Measurements from ENCODE around the gene PLEKHN1. TPM values are rescaled to one million over a fixed set of nuclear protein-coding genes. Genes with fewer than 3 reads are reported as not detected.

Gene PLEKHN1, protein sequence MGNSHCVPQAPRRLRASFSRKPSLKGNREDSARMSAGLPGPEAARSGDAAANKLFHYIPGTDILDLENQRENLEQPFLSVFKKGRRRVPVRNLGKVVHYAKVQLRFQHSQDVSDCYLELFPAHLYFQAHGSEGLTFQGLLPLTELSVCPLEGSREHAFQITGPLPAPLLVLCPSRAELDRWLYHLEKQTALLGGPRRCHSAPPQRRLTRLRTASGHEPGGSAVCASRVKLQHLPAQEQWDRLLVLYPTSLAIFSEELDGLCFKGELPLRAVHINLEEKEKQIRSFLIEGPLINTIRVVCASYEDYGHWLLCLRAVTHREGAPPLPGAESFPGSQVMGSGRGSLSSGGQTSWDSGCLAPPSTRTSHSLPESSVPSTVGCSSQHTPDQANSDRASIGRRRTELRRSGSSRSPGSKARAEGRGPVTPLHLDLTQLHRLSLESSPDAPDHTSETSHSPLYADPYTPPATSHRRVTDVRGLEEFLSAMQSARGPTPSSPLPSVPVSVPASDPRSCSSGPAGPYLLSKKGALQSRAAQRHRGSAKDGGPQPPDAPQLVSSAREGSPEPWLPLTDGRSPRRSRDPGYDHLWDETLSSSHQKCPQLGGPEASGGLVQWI
- 1 to 10 TPM; 3.8 to 5.1 TPM for total RNA-seq
- 1 to 10 TPM in 1 of 6 donors, under 1 TPM in 5; 0.11 to 1.1 (median 0.49) TPM for polyA plus RNA-seq (ENCODE audit: insufficient read length in 6 of 6)
- long read RNA-seq, donor 1 = 0 reads
- long read RNA-seq, donor 2 = 0 reads
- long read RNA-seq, donor 3 = 0 reads
- long read RNA-seq, donor 4 = 0 reads
- long read RNA-seq, donor 5 = 0 reads
- long read RNA-seq, donor 6 = 0 reads
- long read RNA-seq, donor 7 = 0 reads
- long read RNA-seq, donor 8 = 0 reads
- long read RNA-seq, donor 9 = 0 reads
- long read RNA-seq, donor 10, partial matches to known transcripts = 0 of 1 reads
- long read RNA-seq, donor 10, other reads (novel, unspliced or antisense) = 1 of 1 reads
- long read RNA-seq, donor 11 = 0 reads
- long read RNA-seq, donor 12 = 0 reads

DNA sequence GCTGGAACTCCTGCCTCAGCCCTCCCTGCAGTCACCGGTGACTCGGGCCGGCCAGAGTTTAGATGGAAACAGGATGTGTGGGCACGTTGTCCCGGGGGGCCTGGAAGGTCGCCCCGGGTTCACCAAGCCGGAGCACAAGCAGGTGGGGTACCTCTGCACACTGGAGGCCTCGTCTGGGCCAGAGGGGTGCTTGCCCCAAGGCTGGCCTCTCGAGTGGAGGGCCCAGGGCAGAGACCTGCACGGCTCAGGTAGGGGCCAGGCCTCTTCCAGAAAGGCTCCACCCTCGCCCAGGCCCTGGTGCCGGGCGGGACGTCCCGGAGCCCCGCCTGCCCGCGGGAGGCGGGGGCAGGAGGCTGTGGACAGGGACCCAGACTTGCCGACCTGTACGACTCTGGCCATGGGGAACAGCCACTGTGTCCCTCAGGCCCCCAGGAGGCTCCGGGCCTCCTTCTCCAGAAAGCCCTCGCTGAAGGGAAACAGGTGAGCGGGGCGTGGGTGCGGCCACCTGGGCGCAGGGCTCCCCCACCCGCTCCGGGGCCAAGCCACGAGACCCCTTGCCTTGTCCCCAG, at the start of gene PLEKHN1:
Gene PLEKHN1 (plus strand): TSS at position 348 of the 569 bp plus-strand sequence. CDS start 50 bp downstream, at position 398.
- peaks cover 12 to 60% of the 10 kb centered on the region in 2 donors for H3K27me3 ChIP-seq
- H3K27ac ChIP-seq = peak within 1 kb of the TSS; percentile 83 to 87
- DNase-seq (peak in 1 of 4 donors; percentile 89), ATAC-seq (peak; percentile 93)
- peaks cover 6 to 25% of the 10 kb centered on the region in 2 donors for H3K4me1 ChIP-seq
- H3K9me3 ChIP-seq = no peaks in the 10 kb centered on the region
- peak within 1 kb of the TSS; percentile 60 to 71 for H3K4me3 ChIP-seq
- TF ChIP-seq, protein P1, sequence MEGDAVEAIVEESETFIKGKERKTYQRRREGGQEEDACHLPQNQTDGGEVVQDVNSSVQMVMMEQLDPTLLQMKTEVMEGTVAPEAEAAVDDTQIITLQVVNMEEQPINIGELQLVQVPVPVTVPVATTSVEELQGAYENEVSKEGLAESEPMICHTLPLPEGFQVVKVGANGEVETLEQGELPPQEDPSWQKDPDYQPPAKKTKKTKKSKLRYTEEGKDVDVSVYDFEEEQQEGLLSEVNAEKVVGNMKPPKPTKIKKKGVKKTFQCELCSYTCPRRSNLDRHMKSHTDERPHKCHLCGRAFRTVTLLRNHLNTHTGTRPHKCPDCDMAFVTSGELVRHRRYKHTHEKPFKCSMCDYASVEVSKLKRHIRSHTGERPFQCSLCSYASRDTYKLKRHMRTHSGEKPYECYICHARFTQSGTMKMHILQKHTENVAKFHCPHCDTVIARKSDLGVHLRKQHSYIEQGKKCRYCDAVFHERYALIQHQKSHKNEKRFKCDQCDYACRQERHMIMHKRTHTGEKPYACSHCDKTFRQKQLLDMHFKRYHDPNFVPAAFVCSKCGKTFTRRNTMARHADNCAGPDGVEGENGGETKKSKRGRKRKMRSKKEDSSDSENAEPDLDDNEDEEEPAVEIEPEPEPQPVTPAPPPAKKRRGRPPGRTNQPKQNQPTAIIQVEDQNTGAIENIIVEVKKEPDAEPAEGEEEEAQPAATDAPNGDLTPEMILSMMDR (IDR thresholded peaks at IDR 0.05) = no peak
- peaks cover 0 to 26% of the 10 kb centered on the region in 2 donors for H3K36me3 ChIP-seq
- intact Hi-C loops (cut with DNase I) = no loop called here

DNA sequence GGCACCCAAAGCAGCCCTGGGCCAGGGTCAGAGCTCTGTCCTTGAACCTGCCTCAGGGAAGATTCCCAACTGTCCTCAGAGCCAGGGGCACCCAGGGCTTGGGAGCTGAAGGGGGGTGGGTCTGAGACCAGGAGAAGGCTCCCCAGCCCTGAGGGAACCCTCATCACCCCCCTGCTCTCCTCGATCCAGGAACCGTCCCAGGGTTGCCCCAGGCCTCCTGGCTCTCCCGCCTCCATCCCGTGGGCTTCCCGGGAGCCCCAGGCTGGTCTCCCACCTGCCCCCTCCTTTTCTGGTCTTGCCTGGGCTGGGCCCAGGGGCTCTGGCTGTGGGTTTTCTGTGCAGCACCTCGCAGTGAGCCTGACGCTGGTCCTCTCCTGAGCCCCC, 49.2 kb upstream of the PLEKHN1 start:
- Histone ChIP-seq H3K27me3 (peaks cover 10 to 100% of the 10 kb centered on the region in 2 donors), H3K9me3 (no peaks in the 10 kb centered on the region), H3K4me1 (peaks cover 12 to 16% of the 10 kb centered on the region in 2 donors), H3K36me3 (no peaks in the 10 kb centered on the region), H3K27ac (no peak overlapping the region), H3K4me3 (no peak overlapping the region)
- intact Hi-C loops (cut with DNase I) = no loop called here
- TF ChIP-seq, protein P1 (IDR thresholded peaks at IDR 0.05) = no peak
- DNase-seq = peak in 1 of 4 donors; percentile 75
- ATAC-seq = no peak

DNA sequence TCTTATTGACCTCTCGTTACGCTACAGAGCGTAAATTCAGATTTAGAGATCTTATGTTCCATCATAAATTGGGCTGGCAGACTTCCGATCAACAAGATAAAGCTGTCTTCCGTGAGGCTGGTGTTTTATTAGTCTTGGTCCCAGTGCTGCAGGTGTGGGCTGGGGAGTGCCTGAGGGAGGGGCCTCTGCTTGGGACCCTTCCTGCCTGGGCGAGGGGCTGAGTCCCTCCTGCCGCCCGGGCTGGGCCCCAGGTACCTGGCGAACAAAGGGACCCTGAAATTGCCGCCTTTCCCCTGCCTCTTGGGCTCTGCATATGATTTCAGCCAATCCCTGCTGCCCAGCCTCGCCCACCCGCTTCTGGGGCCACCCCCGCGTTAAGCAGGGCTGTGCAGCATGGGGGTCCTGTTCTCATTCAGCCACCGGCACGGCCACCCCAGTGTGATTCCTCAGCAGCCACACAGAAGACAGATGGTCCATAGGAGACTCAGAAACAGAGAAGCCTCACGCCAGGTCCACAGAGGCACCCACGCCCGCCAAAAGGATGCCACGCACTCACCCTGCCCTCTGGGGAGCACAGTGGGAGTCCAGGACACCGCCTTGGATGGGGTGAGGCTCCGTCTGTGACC, 48.7 kb upstream of the PLEKHN1 start:
- ATAC-seq = no peak
- H3K27ac ChIP-seq = no peak overlapping the region
- no peaks in the 10 kb centered on the region for H3K9me3 ChIP-seq
- peaks cover 15 to 100% of the 10 kb centered on the region in 2 donors for H3K27me3 ChIP-seq
- no peak overlapping the region for H3K4me3 ChIP-seq
- H3K4me1 ChIP-seq = peaks cover 12 to 16% of the 10 kb centered on the region in 2 donors
- intact Hi-C loops (cut with DNase I) = no loop called here
- TF ChIP-seq, protein P1 (IDR thresholded peaks at IDR 0.05) = no peak
- DNase-seq = peak in 1 of 4 donors; percentile 66
- H3K36me3 ChIP-seq = no peaks in the 10 kb centered on the region

DNA sequence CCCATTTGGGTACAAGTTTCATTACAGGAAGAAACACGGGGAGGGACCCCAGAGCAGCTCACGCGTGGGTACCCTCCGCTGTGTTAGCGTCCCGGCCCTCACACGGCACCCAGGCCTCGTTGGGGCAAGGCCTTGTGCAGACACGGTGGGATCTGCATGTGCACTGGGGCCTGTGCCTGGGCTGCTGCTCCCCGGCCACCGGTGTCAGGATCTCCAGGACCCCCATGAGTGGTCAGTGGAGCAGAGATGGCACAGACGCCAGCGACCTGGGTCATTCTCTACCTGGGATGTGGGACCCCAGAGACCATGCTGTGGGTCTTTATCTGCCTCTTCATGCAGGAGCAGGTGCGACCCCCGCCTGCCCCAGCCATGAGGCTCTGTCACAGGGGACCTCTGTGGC, 47.9 kb upstream of the PLEKHN1 start:
- TF ChIP-seq, protein P1 (IDR thresholded peaks at IDR 0.05) = no peak
- intact Hi-C loops (cut with DNase I) = no loop called here
- DNase-seq = peak in 1 of 4 donors; percentile 69
- Histone ChIP-seq H3K36me3 (no peaks in the 10 kb centered on the region), H3K9me3 (no peaks in the 10 kb centered on the region), H3K4me1 (peaks cover 19 to 22% of the 10 kb centered on the region in 2 donors), H3K4me3 (no peak overlapping the region), H3K27ac (no peak overlapping the region), H3K27me3 (peaks cover 22 to 100% of the 10 kb centered on the region in 2 donors)
- ATAC-seq = no peak

All from left lung (tissue), 14 donors.